Progenitor cell of endocrine pancreas (in vitro differentiated cells): ENCODE measurements around the gene FCN2. TPM values are rescaled to one million over a fixed set of nuclear protein-coding genes. Genes with fewer than 3 reads are reported as not detected.

Experiments
- DNase-seq: peaks from one replicate; pipeline ENCODE4 v3.0.0; 2021; ENCODE audit warnings: low spot score; ENCODE audit not compliant: unreplicated experiment
- H3K27ac Mint-ChIP-seq: 2 replicates; pipeline ENCODE4 v1.8.0; 2021; ENCODE audit warnings: mild to moderate bottlenecking, moderate library complexity, mixed read lengths
- H3K27me3 Mint-ChIP-seq: 2 replicates; pipeline ENCODE4 v1.8.0; 2021; ENCODE audit warnings: mixed read lengths
- H3K36me3 Mint-ChIP-seq: 2 replicates; pipeline ENCODE4 v1.8.0; 2022; ENCODE audit warnings: mixed read lengths; ENCODE audit not compliant: insufficient read depth
- H3K4me1 Mint-ChIP-seq: 2 replicates; pipeline ENCODE4 v1.8.0; 2021; ENCODE audit warnings: low read depth, mixed read lengths
- H3K4me3 Mint-ChIP-seq: 2 replicates; pipeline ENCODE4 v1.8.0; 2021; ENCODE audit warnings: low read depth, mild to moderate bottlenecking, moderate library complexity, mixed read lengths
- H3K9me3 Mint-ChIP-seq: 2 replicates; pipeline ENCODE4 v1.8.0; 2021; ENCODE audit warnings: low read depth, mixed read lengths
- CTCF ChIP-seq: fragments of 200-600 bp; sonication (generic); IDR thresholded peaks from one replicate; pipeline ENCODE4 v1.5.0; 2021; ENCODE audit warnings: antibody characterized with exemption, mild to moderate bottlenecking; ENCODE audit not compliant: unreplicated experiment
- total RNA-seq: library from RNA; stranded (reverse); gene quantifications from 2 replicates; pipeline ENCODE4 v1.2.1, GENCODE V29; 2021

FCN2 gene
- total RNA-seq, 1 donor from 2014 or later: not detected

- Mint-ChIP-seq H3K4me3 (no peak overlapping the region), H3K4me1 (no peaks in the 10 kb centered on the region), H3K27ac (no peak overlapping the region), H3K27me3 (peaks cover 13% of the 10 kb centered on the region), H3K36me3 (no peaks in the 10 kb centered on the region), H3K9me3 (no peaks in the 10 kb centered on the region)
- DNase-seq: no peak
- TF ChIP-seq CTCF: no peak
Measured at GRCh38 chr9:134882204-134882785, 1.7 kb downstream of the FCN2 start.

- Mint-ChIP-seq H3K4me1 (no peaks in the 10 kb centered on the region), H3K27ac (no peak overlapping the region), H3K36me3 (no peaks in the 10 kb centered on the region), H3K4me3 (no peak overlapping the region), H3K9me3 (no peaks in the 10 kb centered on the region), H3K27me3 (peaks cover 11% of the 10 kb centered on the region)
- no peak for DNase-seq
- no peak for TF ChIP-seq CTCF
Measured at GRCh38 chr9:134883040-134883782, 2.6 kb downstream of the FCN2 start.

- TF ChIP-seq CTCF: no peak
- no peak overlapping the region for H3K4me3 Mint-ChIP-seq
- no peaks in the 10 kb centered on the region for H3K4me1 Mint-ChIP-seq
- H3K9me3 Mint-ChIP-seq: no peaks in the 10 kb centered on the region
- DNase-seq: no peak
- H3K36me3 Mint-ChIP-seq: no peaks in the 10 kb centered on the region
- H3K27me3 Mint-ChIP-seq: peaks cover 11% of the 10 kb centered on the region
- H3K27ac Mint-ChIP-seq: no peak overlapping the region
Measured at GRCh38 chr9:134884492-134884891, 3.9 kb downstream of the FCN2 start.

- no peaks in the 10 kb centered on the region for H3K36me3 Mint-ChIP-seq
- no peak for DNase-seq
- H3K4me3 Mint-ChIP-seq: no peak overlapping the region
Measured at GRCh38 chr9:134885001-134885678, 4.5 kb downstream of the FCN2 start.

More at GRCh38 chr9:134885001-134885678, 4.5 kb downstream of the FCN2 start:
- Mint-ChIP-seq H3K4me1 (no peaks in the 10 kb centered on the region), H3K9me3 (no peaks in the 10 kb centered on the region), H3K27me3 (peaks cover 10% of the 10 kb centered on the region), H3K27ac (no peak overlapping the region)
- no peak for TF ChIP-seq CTCF
